HG03066 (cell line): ENCODE measurements around the gene TULP4.
"Not testable (repeated sequence)": the region's sequence is repeated elsewhere in the genome, so short reads cannot be mapped to it uniquely, and the experiment has no call there.

Experiments
- ATAC-seq: cut with Tn5 transposase; IDR thresholded peaks from one replicate; pipeline ENCODE4 v1.9.1; 2021; ENCODE audit warnings: low read depth; ENCODE audit not compliant: unreplicated experiment

The TULP4 gene

GRCh38 chr6:158383057-158383456 lies 70.8 kb downstream of the TULP4 start:
- no peak for ATAC-seq

GRCh38 chr6:158383542-158383941 lies 71.3 kb downstream of the TULP4 start:
- no peak for ATAC-seq

GRCh38 chr6:158384671-158385110 lies 72.4 kb downstream of the TULP4 start:
- no peak for ATAC-seq

GRCh38 chr6:158387036-158387435 lies 74.8 kb downstream of the TULP4 start:
- no peak for ATAC-seq

- ATAC-seq, result no peak
Measured at GRCh38 chr6:158387578-158387977, 75.3 kb downstream of the TULP4 start.

GRCh38 chr6:158388727-158389126 lies 76.5 kb downstream of the TULP4 start:
- no peak for ATAC-seq

- no peak for ATAC-seq
Measured at GRCh38 chr6:158389193-158389919, 77.1 kb downstream of the TULP4 start.

GRCh38 chr6:158391276-158391675 lies 79.0 kb downstream of the TULP4 start:
- no peak for ATAC-seq

GRCh38 chr6:158391977-158392376 lies 79.7 kb downstream of the TULP4 start:
- not testable (repeated sequence) for ATAC-seq

- no peak for ATAC-seq
Measured at GRCh38 chr6:158396136-158396535, 83.9 kb downstream of the TULP4 start.

- no peak for ATAC-seq
Measured at GRCh38 chr6:158397578-158397977, 85.3 kb downstream of the TULP4 start.

GRCh38 chr6:158398252-158399024 lies 86.2 kb downstream of the TULP4 start:
- ATAC-seq, result no peak

GRCh38 chr6:158399040-158399700 lies 86.9 kb downstream of the TULP4 start:
- no peak for ATAC-seq

GRCh38 chr6:158402184-158402583 lies 89.9 kb downstream of the TULP4 start:
- ATAC-seq, result no peak

- ATAC-seq, result not testable (repeated sequence)
Measured at GRCh38 chr6:158405321-158405831, 93.1 kb downstream of the TULP4 start.

GRCh38 chr6:158405933-158406332 lies 93.7 kb downstream of the TULP4 start:
- ATAC-seq, result no peak

- ATAC-seq, result no peak
Measured at GRCh38 chr6:158406736-158407135, 94.5 kb downstream of the TULP4 start.

- ATAC-seq, result no peak
Measured at GRCh38 chr6:158408013-158408412, 95.7 kb downstream of the TULP4 start.

GRCh38 chr6:158408552-158409130 lies 96.4 kb downstream of the TULP4 start:
- ATAC-seq, result no peak

GRCh38 chr6:158409451-158409850 lies 97.2 kb downstream of the TULP4 start:
- no peak for ATAC-seq

- no peak for ATAC-seq
Measured at GRCh38 chr6:158410784-158411183, 98.5 kb downstream of the TULP4 start.
